NCI-H774 (cell line): ENCODE measurements around the gene SPO11.
A peak's percentile ranks its signal among the peaks of the same experiment; 100 is the strongest.

ENCODE experiments used
- DNase-seq: peaks from one replicate; lab custom pipeline; 2025; lab: John Stamatoyannopoulos, UW

The SPO11 gene, protein sequence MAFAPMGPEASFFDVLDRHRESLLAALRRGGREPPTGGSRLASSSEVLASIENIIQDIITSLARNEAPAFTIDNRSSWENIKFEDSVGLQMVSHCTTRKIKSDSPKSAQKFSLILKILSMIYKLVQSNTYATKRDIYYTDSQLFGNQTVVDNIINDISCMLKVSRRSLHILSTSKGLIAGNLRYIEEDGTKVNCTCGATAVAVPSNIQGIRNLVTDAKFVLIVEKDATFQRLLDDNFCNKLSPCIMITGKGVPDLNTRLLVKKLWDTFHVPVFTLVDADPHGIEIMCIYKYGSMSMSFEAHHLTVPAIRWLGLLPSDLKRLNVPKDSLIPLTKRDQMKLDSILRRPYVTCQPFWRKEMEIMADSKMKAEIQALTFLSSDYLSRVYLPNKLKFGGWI

GRCh38 chr20:57329608-57330221 lies at the start of gene SPO11:
SPO11 (plus strand) TSS chr20:57329803; CDS start chr20:57329868, 65 bp downstream.
- no peak for DNase-seq

DNA sequence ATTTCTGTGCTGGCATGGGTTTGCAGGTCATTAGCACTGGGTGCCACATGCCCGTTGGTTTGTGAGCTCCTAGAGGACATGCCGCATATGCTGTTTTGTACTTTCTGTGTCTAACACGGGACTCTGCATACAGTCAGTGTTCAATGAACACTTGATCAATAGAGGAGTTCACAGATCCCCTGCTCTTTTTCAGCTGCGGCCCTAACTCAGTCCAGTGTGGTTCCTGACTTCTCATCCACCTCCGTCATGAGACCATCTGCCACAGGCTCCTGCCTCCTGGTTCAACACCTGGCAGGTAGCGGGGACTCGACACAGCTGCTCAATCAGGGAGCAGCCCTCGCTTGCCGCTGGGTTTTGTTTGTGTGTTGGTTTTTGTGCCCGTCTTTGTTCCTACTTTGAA lies 49.4 kb upstream of the SPO11 start:
- peak; percentile 42 for DNase-seq

GRCh38 chr20:57281900-57282299 lies 47.7 kb upstream of the SPO11 start:
- no peak for DNase-seq

- no peak for DNase-seq
Observed at GRCh38 chr20:57282670-57283361, 46.8 kb upstream of the SPO11 start.

- DNase-seq = no peak
Observed at GRCh38 chr20:57283860-57284259, 45.7 kb upstream of the SPO11 start.

DNA sequence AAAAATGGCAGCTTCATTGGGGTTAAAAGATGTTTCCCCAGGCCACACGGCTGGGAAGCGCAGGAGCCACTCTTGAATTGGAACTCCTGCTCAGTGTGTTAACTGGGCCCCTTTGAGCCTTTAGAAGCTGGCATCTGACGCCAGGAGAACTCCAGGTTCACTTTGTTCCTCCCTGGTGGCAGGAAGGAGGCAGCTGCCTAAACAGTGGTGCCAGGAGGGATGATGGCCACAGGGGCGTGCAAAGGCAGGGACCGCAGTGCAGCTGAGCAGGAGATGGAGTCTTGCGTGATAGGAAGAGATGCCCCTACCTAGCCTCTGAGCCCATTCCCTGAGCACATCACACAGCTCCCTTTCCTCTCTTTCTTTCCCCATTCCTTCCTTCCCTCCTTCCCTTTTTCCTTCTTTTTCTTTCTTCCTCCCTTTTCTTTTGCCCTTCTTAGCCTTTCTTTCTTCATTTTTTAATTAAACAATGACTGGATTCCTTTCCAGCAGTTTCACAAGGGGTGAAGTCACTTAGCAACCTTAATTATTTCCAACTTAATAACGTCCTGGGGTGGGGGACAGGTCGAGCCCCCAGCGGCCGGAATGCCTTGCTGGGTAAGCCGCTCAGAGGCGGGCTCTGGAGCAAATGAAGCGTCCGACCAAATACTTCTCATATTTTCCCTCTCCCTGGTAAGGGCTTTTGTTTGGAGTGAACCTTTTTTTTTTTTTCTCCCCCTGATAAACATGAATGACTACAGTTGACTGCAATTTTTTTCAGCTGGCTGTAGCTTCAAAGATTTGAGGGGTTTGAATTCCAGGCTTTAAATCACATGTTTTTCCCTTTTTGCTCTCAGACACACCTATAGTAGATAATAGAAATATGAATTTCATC lies 42.4 kb upstream of the SPO11 start:
- DNase-seq = no peak

GRCh38 chr20:57287901-57288300 lies 41.7 kb upstream of the SPO11 start:
- DNase-seq = no peak

DNA sequence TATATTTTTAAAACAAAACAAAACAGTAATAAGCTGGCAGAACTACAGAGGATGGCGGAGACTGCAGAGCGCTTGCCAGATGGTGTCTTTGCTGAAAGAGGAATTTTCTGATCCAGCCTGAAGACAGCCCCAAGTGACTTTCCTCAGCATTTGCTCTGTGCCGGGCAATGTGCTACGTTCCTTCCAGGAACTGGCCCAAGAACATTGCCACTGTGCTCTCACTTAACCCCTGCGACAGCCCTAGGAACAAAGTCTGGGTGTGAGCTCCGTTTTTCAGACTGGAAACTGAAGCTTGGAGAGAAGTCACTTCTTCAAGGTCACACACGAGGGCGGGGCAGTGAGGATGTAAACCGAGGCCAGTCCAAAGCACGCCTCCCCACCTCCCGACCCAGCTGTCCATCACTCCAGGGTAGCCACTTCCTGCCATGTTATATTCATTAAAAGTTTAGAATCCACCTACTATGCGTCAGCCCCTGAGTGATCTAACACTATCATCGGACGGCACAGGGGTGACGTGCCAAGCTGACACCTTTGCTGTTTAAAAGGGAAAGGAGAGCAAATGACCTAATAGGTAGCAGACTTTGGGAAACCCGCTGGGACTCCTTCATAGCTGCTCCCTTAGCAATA lies 40.8 kb upstream of the SPO11 start:
- DNase-seq = no peak

DNA sequence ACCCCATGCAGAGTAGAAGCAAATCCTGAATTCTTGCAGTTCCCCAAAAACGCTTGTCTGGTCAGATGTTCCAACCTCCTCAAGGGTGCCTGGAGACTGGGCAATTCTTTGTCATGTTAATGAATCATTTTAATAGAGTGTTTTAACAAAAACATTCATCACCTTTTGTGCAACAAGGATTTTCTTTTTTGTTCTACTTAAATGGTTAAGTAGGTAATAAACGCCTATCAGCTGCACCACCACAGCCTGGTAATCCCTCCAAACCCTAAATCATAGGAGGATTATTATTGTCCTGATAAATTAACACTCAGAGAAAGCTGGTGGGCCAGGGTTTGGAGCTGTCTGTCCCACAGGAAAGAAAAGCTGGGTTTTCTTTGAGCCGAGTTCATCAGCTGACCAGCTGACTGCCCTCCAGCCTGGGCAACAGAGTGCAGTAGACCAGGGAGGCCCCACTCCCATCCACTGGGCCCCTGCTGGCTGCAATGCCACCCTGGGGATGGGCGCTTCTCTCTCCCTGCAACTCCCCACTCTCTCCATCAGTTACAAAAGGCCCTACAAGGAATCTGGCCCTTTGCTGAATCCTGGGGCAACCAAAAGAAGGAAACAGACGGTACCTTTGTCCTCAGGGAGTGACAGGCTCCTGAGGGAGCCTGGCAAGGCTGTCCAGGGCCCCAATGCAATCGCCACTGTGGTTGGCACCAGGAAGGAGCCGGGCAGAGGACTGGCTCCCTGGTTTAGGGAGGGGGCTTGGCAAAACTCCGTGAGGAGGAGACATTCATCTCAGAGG lies 40.0 kb upstream of the SPO11 start:
- no peak for DNase-seq

- DNase-seq = no peak
Observed at GRCh38 chr20:57290178-57290484, 39.5 kb upstream of the SPO11 start.

DNA sequence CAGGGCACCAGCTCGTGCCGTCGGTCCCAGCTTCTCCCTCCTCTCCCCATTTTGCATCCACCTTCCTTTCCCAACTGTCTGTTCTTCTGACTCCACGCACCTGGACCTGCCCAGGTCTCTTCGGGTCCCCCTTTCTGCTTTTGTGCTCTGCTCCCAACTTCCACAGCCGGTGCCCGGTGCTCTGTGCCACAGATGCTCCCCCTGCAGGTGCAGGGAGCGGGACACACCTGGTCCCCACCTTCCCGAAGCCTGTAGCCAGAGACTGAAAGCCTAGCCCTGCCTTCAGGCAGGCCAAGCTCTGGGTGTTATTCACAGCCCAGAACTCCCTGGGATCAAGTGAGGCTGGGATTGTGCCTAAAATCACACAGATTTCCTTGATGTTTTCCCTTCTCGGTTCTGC lies 38.6 kb upstream of the SPO11 start:
- DNase-seq = no peak

DNA sequence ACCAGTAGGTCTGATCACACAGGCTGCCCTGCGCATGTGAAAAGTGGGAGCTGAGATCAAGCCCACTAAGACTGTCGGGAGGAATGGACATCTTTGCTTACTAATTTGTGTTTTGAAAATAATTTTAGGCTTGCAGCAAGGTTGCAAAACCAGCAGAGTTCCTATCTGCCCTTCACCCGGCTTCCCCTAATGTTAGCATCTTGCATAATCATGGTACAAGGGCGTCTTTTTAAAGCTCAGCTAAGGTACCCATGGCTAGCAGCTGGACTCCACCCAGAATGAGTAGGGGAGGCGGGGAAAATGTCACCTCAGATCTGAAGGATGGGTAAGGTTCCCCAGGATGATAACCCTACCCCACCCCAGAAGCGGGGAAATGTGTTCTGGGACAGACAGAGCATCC lies 37.9 kb upstream of the SPO11 start:
- DNase-seq = no peak

- no peak for DNase-seq
Observed at GRCh38 chr20:57292611-57293010, 37.0 kb upstream of the SPO11 start.

- DNase-seq = no peak
Observed at GRCh38 chr20:57293995-57294394, 35.6 kb upstream of the SPO11 start.

DNA sequence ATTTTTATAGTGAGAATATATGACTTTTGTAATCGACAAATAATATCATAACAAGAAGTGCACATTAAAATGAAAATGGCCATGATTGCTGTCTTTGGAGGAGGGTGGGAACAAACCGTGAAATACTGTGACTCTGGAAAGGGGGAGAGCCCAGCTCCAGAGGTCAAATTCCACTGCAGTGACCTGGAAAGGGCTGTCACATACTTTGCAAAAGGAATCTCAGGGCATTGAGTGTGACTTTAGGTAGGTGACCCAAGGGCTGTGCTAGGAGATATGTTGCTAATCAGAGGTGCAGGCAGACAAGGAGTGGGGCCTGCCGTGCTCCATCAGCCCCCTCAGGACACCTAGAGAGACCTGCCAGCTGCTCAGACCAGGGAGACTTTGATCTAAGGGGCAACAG lies 35.1 kb upstream of the SPO11 start:
- DNase-seq = no peak

DNA sequence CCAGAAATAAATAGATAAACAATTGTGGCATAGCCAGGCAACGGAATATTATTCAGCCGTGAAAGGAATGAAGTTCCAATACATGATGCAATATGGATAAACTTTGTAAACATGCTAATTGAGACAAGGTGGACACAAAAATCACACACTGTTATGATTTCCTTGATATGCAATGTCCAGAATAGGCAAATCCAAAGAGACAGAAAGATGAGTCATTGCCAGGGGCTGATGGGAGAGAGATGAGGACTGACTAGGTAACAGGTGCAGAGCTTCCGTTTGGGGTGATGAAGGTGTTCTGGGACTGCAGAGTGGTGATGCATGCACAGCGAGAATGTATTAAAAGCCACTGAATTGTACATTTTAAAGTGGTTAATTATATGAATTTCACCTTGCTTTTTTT lies 31.1 kb upstream of the SPO11 start:
- no peak for DNase-seq

- DNase-seq = no peak
Observed at GRCh38 chr20:57301026-57301425, 28.6 kb upstream of the SPO11 start.

DNA sequence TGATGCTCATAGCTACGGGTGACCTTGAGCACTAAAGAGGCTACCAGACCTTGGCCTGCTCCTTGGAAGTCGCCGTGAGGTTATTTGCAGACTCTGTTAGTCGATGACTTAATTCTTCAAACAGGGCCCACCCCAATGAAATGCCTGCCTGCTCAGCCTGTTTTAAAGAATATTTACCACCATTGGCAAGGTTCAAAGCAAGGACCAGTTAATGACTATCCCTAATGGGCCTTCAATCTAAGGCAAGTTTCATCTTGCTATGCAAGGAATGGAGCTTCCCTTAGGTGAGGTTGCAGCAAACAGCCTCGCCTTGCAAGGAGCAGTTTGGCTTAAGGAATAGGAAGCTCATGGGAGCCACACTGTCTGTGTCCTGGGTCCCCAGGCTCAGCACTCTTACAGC lies 22.9 kb upstream of the SPO11 start:
- DNase-seq = no peak

DNA sequence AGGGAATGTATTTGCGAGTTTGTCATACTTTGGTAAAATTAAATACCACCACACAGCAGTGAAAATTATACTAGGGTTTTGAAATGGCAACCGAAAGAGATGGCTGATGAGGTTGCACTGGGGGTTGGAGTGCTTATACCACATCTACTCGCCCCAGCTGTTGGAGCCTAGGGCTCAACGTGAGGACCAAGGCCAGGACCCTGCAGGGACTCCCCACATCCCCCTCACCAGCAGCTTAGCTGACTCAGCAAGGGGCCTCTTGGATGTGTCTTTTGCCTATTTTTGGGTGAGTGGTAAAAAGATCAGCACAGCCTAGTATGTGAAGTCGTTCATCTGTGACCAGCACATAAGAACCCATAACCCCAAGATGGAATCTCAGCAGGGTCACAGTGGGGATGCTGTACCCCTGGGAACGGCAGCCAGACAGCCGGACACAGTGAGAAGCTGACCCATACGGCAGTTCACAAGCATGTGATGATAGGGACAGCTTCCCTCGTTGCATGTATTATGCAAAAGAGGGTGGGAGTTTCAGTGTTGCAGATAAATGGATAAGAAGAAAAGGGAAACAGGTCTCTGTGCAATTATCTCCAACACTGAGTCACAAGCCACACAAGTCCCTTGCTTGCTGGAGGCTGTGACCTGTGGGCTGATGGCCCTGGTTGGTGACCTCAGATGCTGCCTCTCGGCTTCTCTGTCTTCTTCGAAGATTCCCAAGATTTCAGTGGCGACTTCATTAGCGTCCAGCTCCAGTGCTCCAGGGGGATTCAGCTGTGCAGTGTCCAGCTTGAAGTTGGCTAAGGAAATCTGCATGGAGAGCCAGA lies 20.9 kb upstream of the SPO11 start:
- DNase-seq = no peak

DNA sequence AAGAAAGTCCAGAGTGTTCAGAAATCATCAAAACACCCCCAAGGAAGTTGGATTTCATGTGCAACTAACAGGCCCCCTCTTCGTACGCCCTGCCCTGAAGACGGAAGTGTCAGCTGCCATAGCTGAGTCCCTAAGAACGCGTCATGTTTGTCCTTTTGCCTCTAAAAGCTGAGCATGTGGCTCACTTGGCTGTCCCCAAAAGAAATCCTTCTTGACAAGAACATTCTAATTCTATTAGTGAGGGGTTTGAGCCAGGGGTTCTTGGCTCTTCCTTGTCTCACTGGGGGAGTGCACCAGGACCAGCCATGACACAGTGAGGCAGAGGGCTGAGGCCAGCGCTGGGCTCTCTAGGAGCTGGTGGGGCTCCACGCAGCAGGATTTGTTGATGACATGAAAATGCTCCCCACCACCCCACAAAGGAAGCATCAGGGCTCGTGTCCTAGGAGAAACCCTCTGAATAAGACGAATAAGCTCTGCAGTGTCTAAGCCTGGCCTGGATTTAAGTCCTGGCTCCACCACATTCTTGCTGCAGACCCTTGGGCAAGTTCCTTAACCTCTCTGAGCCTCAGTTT lies 20.0 kb upstream of the SPO11 start:
- no peak for DNase-seq
